ENCODE measurements around the gene ZBTB7C.

DNA sequence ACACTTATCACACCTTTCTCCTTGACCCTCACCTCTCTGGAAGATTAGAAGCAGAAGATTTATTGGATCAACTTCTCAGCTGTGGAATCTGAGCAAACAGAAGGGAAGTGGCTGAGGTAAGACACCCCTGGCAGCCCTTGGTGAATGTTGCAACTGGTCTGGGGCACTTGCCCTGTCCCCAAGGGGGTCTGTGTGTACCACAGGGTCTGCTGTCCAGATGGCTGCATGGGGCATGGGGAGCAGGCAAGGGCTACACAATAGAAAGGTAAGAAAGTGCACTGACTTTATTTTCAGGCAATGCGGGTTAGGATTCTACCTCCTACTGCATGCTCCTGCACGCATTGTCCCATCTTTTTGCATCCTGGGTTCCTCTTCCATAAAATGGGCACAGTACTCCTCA is 240.3 kb downstream of the ZBTB7C start:
- TF ChIP-seq, protein P1, sequence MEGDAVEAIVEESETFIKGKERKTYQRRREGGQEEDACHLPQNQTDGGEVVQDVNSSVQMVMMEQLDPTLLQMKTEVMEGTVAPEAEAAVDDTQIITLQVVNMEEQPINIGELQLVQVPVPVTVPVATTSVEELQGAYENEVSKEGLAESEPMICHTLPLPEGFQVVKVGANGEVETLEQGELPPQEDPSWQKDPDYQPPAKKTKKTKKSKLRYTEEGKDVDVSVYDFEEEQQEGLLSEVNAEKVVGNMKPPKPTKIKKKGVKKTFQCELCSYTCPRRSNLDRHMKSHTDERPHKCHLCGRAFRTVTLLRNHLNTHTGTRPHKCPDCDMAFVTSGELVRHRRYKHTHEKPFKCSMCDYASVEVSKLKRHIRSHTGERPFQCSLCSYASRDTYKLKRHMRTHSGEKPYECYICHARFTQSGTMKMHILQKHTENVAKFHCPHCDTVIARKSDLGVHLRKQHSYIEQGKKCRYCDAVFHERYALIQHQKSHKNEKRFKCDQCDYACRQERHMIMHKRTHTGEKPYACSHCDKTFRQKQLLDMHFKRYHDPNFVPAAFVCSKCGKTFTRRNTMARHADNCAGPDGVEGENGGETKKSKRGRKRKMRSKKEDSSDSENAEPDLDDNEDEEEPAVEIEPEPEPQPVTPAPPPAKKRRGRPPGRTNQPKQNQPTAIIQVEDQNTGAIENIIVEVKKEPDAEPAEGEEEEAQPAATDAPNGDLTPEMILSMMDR (conservative IDR thresholded peaks at IDR 0.05; ENCODE audit: low read depth, low read length), result no peak
- TF ChIP-seq RFX5 (IDR thresholded peaks at IDR 0.05; ENCODE audit: low read depth, low read length) (no peak), MXI1 (IDR thresholded peaks at IDR 0.05; ENCODE audit: borderline replicate concordance, low read depth, low read length) (no peak), POLR2A (IDR thresholded peaks at IDR 0.05; ENCODE audit: low read depth, low read length) (no peak), RCOR1 (IDR thresholded peaks at IDR 0.05; ENCODE audit: insufficient replicate concordance, low read length) (no peak), RAD21 (IDR thresholded peaks at IDR 0.05; ENCODE audit: low read length) (no peak)
